ENCODE measurements around the gene SORBS1. TPM values are rescaled to one million over a fixed set of nuclear protein-coding genes. Genes with fewer than 3 reads are reported as not detected.

SORBS1 gene
- total RNA-seq, 1 donor from 2014 or later, result 28.2 TPM

DNA sequence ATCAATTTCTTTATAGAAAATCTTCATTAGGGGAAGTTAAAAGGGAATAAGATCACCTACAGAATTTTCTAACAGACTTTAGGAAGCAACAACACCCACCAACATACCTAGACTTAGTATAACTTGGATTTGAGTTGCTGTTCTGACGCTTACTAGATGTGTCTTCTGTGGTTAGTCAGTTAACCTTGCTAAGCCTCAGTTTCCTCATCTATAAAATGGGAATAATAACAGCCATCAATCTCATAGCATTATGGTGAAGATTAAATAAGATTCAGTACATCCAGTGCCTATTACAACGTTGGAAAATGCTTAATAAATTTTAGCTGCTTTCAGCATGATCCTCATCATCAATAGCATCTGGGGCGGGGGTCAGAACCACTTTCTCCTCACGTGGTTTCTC lies 106.2 kb downstream of the SORBS1 start:
- Mint-ChIP-seq H3K27me3 (no peaks in the 10 kb centered on the region), H3K27ac (no peak overlapping the region), H3K36me3 (no peaks in the 10 kb centered on the region), H3K4me3 (no peak overlapping the region), H3K4me1 (ENCODE audit: unreplicated experiment) (peaks cover 40% of the 10 kb centered on the region), H3K9me3 (no peaks in the 10 kb centered on the region)
- no peak for TF ChIP-seq CTCF (conservative IDR thresholded peaks at IDR 0.05)
- no peak for DNase-seq (ENCODE audit: extremely low spot score, unreplicated experiment)

GRCh38 chr10:95454356-95454755 lies 106.8 kb downstream of the SORBS1 start:
- Mint-ChIP-seq H3K27ac (no peak overlapping the region), H3K4me3 (no peak overlapping the region), H3K9me3 (no peaks in the 10 kb centered on the region), H3K4me1 (ENCODE audit: unreplicated experiment) (peaks cover 35% of the 10 kb centered on the region), H3K27me3 (no peaks in the 10 kb centered on the region), H3K36me3 (no peaks in the 10 kb centered on the region)
- no peak for DNase-seq (ENCODE audit: extremely low spot score, unreplicated experiment)
- TF ChIP-seq CTCF (conservative IDR thresholded peaks at IDR 0.05), result no peak

- H3K9me3 Mint-ChIP-seq, result no peaks in the 10 kb centered on the region
- DNase-seq (ENCODE audit: extremely low spot score, unreplicated experiment), result no peak
- peaks cover 26% of the 10 kb centered on the region for H3K4me1 Mint-ChIP-seq (ENCODE audit: unreplicated experiment)
- H3K27ac Mint-ChIP-seq, result peak overlapping the region; percentile 3
- H3K27me3 Mint-ChIP-seq, result no peaks in the 10 kb centered on the region
- no peak overlapping the region for H3K4me3 Mint-ChIP-seq
- no peak for TF ChIP-seq CTCF (conservative IDR thresholded peaks at IDR 0.05)
- H3K36me3 Mint-ChIP-seq, result no peaks in the 10 kb centered on the region
Measured at GRCh38 chr10:95451568-95452524, 109.3 kb downstream of the SORBS1 start.

DNA sequence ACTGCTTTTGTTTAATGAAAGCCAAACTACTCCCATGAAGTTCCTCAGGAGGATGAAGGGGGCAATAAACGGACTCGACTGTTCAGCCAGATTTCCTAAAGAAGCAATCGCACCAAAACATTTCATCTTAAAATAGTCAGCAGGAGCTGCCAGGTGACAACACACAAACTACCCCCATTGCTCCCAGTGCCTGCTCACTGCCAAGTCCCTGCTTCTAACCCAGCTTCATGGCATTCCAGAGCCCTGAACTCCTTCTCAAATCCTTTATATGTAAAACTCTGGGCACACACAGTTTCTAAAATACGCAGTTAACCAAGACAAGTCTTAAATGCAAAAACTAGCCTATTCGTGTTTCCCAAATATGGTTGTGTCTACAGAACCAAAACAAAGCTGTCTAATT lies 110.0 kb downstream of the SORBS1 start:
- H3K4me3 Mint-ChIP-seq, result no peak overlapping the region
- H3K4me1 Mint-ChIP-seq (ENCODE audit: unreplicated experiment), result peaks cover 21% of the 10 kb centered on the region
- H3K27me3 Mint-ChIP-seq, result no peaks in the 10 kb centered on the region
- no peak for DNase-seq (ENCODE audit: extremely low spot score, unreplicated experiment)
- no peak for TF ChIP-seq CTCF (conservative IDR thresholded peaks at IDR 0.05)
- no peaks in the 10 kb centered on the region for H3K9me3 Mint-ChIP-seq
- peak overlapping the region; percentile 3 for H3K27ac Mint-ChIP-seq
- no peaks in the 10 kb centered on the region for H3K36me3 Mint-ChIP-seq

DNA sequence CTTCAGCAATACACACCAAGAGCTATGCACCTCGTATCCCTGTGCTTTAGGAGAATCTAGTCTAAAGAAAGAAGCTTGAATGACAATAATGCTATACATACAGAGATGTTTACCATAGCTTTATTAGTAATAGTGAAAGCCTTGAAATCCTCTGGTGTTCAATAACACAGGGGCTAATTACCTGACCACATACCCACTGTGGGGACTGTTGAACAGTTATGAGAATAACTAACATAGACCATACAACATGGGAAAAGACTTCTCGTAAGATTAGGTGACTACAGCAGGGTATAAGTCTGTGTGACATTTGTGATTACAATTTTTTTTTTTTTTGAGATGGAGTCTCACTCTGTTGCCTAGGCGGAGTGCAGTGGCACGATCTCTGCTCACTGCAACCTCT lies 111.0 kb downstream of the SORBS1 start:
- Mint-ChIP-seq H3K9me3 (peaks cover 4% of the 10 kb centered on the region), H3K36me3 (no peaks in the 10 kb centered on the region), H3K4me3 (no peak overlapping the region), H3K4me1 (ENCODE audit: unreplicated experiment) (peaks cover 21% of the 10 kb centered on the region), H3K27me3 (no peaks in the 10 kb centered on the region), H3K27ac (no peak overlapping the region)
- no peak for DNase-seq (ENCODE audit: extremely low spot score, unreplicated experiment)
- no peak for TF ChIP-seq CTCF (conservative IDR thresholded peaks at IDR 0.05)

Measured in type B pancreatic cell (in vitro differentiated cells).